ENCODE results near the gene MAGEF1.

Gene MAGEF1

GRCh38 chr3:184662187-184662586 is 49.7 kb downstream of the MAGEF1 start:
- no peak overlapping the region for H3K4me2 ChIP-seq (ENCODE audit: low read length)
- H3K9ac ChIP-seq (ENCODE audit: low read length) = no peak overlapping the region
- no peaks in the 10 kb centered on the region for H3K79me2 ChIP-seq (ENCODE audit: insufficient read depth, low read length)
- H3K27ac ChIP-seq (ENCODE audit: low read depth, low read length, poor library complexity, severe bottlenecking) = no peak overlapping the region
- no peaks in the 10 kb centered on the region for H3F3A ChIP-seq (ENCODE audit: insufficient read depth, low read length)
- H2AFZ ChIP-seq (ENCODE audit: low read length) = no peak overlapping the region
- no peak overlapping the region for H3K4me3 ChIP-seq (ENCODE audit: low read depth, low read length, poor library complexity, severe bottlenecking)
- no peaks in the 10 kb centered on the region for H3K36me3 ChIP-seq (ENCODE audit: insufficient read depth, low read length)
- no peaks in the 10 kb centered on the region for H3K9me2 ChIP-seq (ENCODE audit: low read depth, low read length)
- H3K9me3 ChIP-seq (ENCODE audit: low read length) = no peaks in the 10 kb centered on the region
- no peaks in the 10 kb centered on the region for H3K4me1 ChIP-seq (ENCODE audit: insufficient read depth, low read length, severe bottlenecking)
- H4K20me1 ChIP-seq (ENCODE audit: insufficient read depth, low read length) = no peaks in the 10 kb centered on the region
- H3K27me3 ChIP-seq (ENCODE audit: insufficient read depth, low read length) = peaks cover 14% of the 10 kb centered on the region
- no peak for TF ChIP-seq EZH2 (IDR thresholded peaks at IDR 0.05; ENCODE audit: borderline replicate concordance, low read length)
- TF ChIP-seq, protein P1, sequence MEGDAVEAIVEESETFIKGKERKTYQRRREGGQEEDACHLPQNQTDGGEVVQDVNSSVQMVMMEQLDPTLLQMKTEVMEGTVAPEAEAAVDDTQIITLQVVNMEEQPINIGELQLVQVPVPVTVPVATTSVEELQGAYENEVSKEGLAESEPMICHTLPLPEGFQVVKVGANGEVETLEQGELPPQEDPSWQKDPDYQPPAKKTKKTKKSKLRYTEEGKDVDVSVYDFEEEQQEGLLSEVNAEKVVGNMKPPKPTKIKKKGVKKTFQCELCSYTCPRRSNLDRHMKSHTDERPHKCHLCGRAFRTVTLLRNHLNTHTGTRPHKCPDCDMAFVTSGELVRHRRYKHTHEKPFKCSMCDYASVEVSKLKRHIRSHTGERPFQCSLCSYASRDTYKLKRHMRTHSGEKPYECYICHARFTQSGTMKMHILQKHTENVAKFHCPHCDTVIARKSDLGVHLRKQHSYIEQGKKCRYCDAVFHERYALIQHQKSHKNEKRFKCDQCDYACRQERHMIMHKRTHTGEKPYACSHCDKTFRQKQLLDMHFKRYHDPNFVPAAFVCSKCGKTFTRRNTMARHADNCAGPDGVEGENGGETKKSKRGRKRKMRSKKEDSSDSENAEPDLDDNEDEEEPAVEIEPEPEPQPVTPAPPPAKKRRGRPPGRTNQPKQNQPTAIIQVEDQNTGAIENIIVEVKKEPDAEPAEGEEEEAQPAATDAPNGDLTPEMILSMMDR (IDR thresholded peaks at IDR 0.05; ENCODE audit: low read length) = no peak

GRCh38 chr3:184660931-184661330 is 50.9 kb downstream of the MAGEF1 start:
- H3K9ac ChIP-seq (ENCODE audit: low read length) = no peak overlapping the region

More at GRCh38 chr3:184660931-184661330, 50.9 kb downstream of the MAGEF1 start:
- Histone ChIP-seq H3K9me3 (ENCODE audit: low read length) (no peaks in the 10 kb centered on the region), H3K4me3 (ENCODE audit: low read depth, low read length, poor library complexity, severe bottlenecking) (no peak overlapping the region), H3K27ac (ENCODE audit: low read depth, low read length, poor library complexity, severe bottlenecking) (no peak overlapping the region), H3K79me2 (ENCODE audit: insufficient read depth, low read length) (no peaks in the 10 kb centered on the region), H3F3A (ENCODE audit: insufficient read depth, low read length) (no peaks in the 10 kb centered on the region), H3K36me3 (ENCODE audit: insufficient read depth, low read length) (no peaks in the 10 kb centered on the region), H3K4me2 (ENCODE audit: low read length) (no peak overlapping the region), H3K27me3 (ENCODE audit: insufficient read depth, low read length) (peaks cover 14% of the 10 kb centered on the region), H3K4me1 (ENCODE audit: insufficient read depth, low read length, severe bottlenecking) (no peaks in the 10 kb centered on the region), H4K20me1 (ENCODE audit: insufficient read depth, low read length) (no peaks in the 10 kb centered on the region), H2AFZ (ENCODE audit: low read length) (no peak overlapping the region), H3K9me2 (ENCODE audit: low read depth, low read length) (no peaks in the 10 kb centered on the region)
- TF ChIP-seq EZH2 (IDR thresholded peaks at IDR 0.05; ENCODE audit: borderline replicate concordance, low read length) = no peak
- TF ChIP-seq, protein P1 (IDR thresholded peaks at IDR 0.05; ENCODE audit: low read length) = no peak

All from OCI-LY1 (cell line).